Activated T-helper 17 cell treated with anti-CD3 and anti-CD28 coated beads, Interleukin-2, amount 50 U/mL, for 72 hours (primary cell): ENCODE measurements around the gene ZNF486. TPM values are rescaled to one million over a fixed set of nuclear protein-coding genes. Genes with fewer than 3 reads are reported as not detected.
A peak's percentile ranks its signal among the peaks of the same experiment; 100 is the strongest.
"Not testable (repeated sequence)": the region's sequence is repeated elsewhere in the genome, so short reads cannot be mapped to it uniquely, and the experiment has no call there.

Source experiments
- ATAC-seq: fragments of 150-1000 bp; cut with Tn5 transposase; replicated peaks from 2 replicates; pipeline ENCODE4 v1.10.0; 2021; ENCODE audit warnings: mild to moderate bottlenecking, moderate library complexity
- H3K27ac Mint-ChIP-seq: one replicate; pipeline ENCODE4 v1.8.0; 2022; ENCODE audit warnings: mixed read lengths
- H3K27me3 Mint-ChIP-seq: one replicate; pipeline ENCODE4 v1.8.0; 2022; ENCODE audit warnings: mixed read lengths
- H3K36me3 Mint-ChIP-seq: one replicate; pipeline ENCODE4 v1.8.0; 2022; ENCODE audit warnings: low read depth, mild to moderate bottlenecking, mixed read lengths
- H3K4me1 Mint-ChIP-seq: one replicate; pipeline ENCODE4 v1.8.0; 2022; ENCODE audit warnings: mixed read lengths
- H3K4me3 Mint-ChIP-seq: one replicate; pipeline ENCODE4 v1.8.0; 2022; ENCODE audit warnings: mild to moderate bottlenecking, mixed read lengths
- H3K9me3 Mint-ChIP-seq: one replicate; pipeline ENCODE4 v1.8.0; 2022; ENCODE audit warnings: mixed read lengths
- total RNA-seq, 2 donors: library from RNA; stranded (reverse); gene quantifications; one replicate each; pipeline ENCODE4 v1.2.3, GENCODE V29; 2022

ZNF486 gene
- total RNA-seq, 2 donors from 2014 or later = 8.4 to 12.8 TPM

- H3K27ac Mint-ChIP-seq, H3K4me3 Mint-ChIP-seq, H3K27me3 Mint-ChIP-seq, ATAC-seq, H3K4me1 Mint-ChIP-seq, H3K9me3 Mint-ChIP-seq: not testable (repeated sequence)
- peaks cover 64% of the 10 kb centered on the region for H3K36me3 Mint-ChIP-seq
These were observed 8.8 kb downstream of the ZNF486 start for GRCh38 chr19:20175848-20176247.

- H3K4me1 Mint-ChIP-seq, H3K27ac Mint-ChIP-seq, H3K27me3 Mint-ChIP-seq, H3K4me3 Mint-ChIP-seq, H3K9me3 Mint-ChIP-seq, ATAC-seq: not testable (repeated sequence)
- H3K36me3 Mint-ChIP-seq = peaks cover 37% of the 10 kb centered on the region
These were observed 12.9 kb downstream of the ZNF486 start for GRCh38 chr19:20179956-20180355.

GRCh38 chr19:20182222-20182785 lies 15.3 kb downstream of the ZNF486 start:
- no peak overlapping the region for H3K4me3 Mint-ChIP-seq
- peaks cover 42% of the 10 kb centered on the region for H3K36me3 Mint-ChIP-seq
- no peaks in the 10 kb centered on the region for H3K4me1 Mint-ChIP-seq
- H3K9me3 Mint-ChIP-seq = no peaks in the 10 kb centered on the region
- H3K27ac Mint-ChIP-seq = no peak overlapping the region
- ATAC-seq = no peak
- no peaks in the 10 kb centered on the region for H3K27me3 Mint-ChIP-seq

GRCh38 chr19:20186174-20186573 lies 19.2 kb downstream of the ZNF486 start:
- no peak for ATAC-seq
- peaks cover 3% of the 10 kb centered on the region for H3K9me3 Mint-ChIP-seq
- no peaks in the 10 kb centered on the region for H3K27me3 Mint-ChIP-seq
- H3K4me1 Mint-ChIP-seq = no peaks in the 10 kb centered on the region
- H3K4me3 Mint-ChIP-seq = no peak overlapping the region
- peaks cover 65% of the 10 kb centered on the region for H3K36me3 Mint-ChIP-seq
- no peak overlapping the region for H3K27ac Mint-ChIP-seq

- H3K9me3 Mint-ChIP-seq = peaks cover 14% of the 10 kb centered on the region
- H3K4me1 Mint-ChIP-seq = no peaks in the 10 kb centered on the region
- H3K36me3 Mint-ChIP-seq = peaks cover 59% of the 10 kb centered on the region
- ATAC-seq = no peak
- no peaks in the 10 kb centered on the region for H3K27me3 Mint-ChIP-seq
- H3K27ac Mint-ChIP-seq = no peak overlapping the region
- no peak overlapping the region for H3K4me3 Mint-ChIP-seq
These were observed 30.7 kb downstream of the ZNF486 start for GRCh38 chr19:20197747-20198146.

GRCh38 chr19:20209051-20209450 lies 42.0 kb downstream of the ZNF486 start:
- H3K4me3 Mint-ChIP-seq = no peak overlapping the region
- H3K9me3 Mint-ChIP-seq = peaks cover 3% of the 10 kb centered on the region
- H3K27me3 Mint-ChIP-seq = no peaks in the 10 kb centered on the region
- H3K36me3 Mint-ChIP-seq = no peaks in the 10 kb centered on the region
- no peak for ATAC-seq
- no peaks in the 10 kb centered on the region for H3K4me1 Mint-ChIP-seq
- no peak overlapping the region for H3K27ac Mint-ChIP-seq

GRCh38 chr19:20214366-20214765 lies 47.4 kb downstream of the ZNF486 start:
- not testable (repeated sequence) for H3K27ac Mint-ChIP-seq, ATAC-seq, H3K27me3 Mint-ChIP-seq, H3K4me1 Mint-ChIP-seq, H3K36me3 Mint-ChIP-seq, H3K4me3 Mint-ChIP-seq, H3K9me3 Mint-ChIP-seq

- H3K4me3 Mint-ChIP-seq, ATAC-seq, H3K27me3 Mint-ChIP-seq, H3K36me3 Mint-ChIP-seq, H3K9me3 Mint-ChIP-seq, H3K4me1 Mint-ChIP-seq, H3K27ac Mint-ChIP-seq: not testable (repeated sequence)
These were observed 54.6 kb downstream of the ZNF486 start for GRCh38 chr19:20221605-20222004.

GRCh38 chr19:20233105-20233504 lies 66.1 kb downstream of the ZNF486 start:
- Mint-ChIP-seq H3K27ac (no peak overlapping the region), H3K4me1 (peaks cover 5% of the 10 kb centered on the region), H3K36me3 (peaks cover 29% of the 10 kb centered on the region), H3K27me3 (no peaks in the 10 kb centered on the region), H3K9me3 (peaks cover 5% of the 10 kb centered on the region), H3K4me3 (no peak overlapping the region)
- no peak for ATAC-seq

GRCh38 chr19:20235156-20235555 lies 68.1 kb downstream of the ZNF486 start:
- peaks cover 19% of the 10 kb centered on the region for H3K36me3 Mint-ChIP-seq
- H3K27ac Mint-ChIP-seq = no peak overlapping the region
- H3K27me3 Mint-ChIP-seq = no peaks in the 10 kb centered on the region
- no peak overlapping the region for H3K4me3 Mint-ChIP-seq
- H3K4me1 Mint-ChIP-seq = peaks cover 5% of the 10 kb centered on the region
- ATAC-seq = no peak
- H3K9me3 Mint-ChIP-seq = no peaks in the 10 kb centered on the region

- Mint-ChIP-seq H3K9me3 (no peaks in the 10 kb centered on the region), H3K27me3 (no peaks in the 10 kb centered on the region), H3K4me1 (peaks cover 5% of the 10 kb centered on the region), H3K27ac (peak overlapping the region; percentile 90), H3K4me3 (peak overlapping the region; percentile 97), H3K36me3 (peaks cover 17% of the 10 kb centered on the region)
- peak; percentile 99 for ATAC-seq
These were observed 71.0 kb downstream of the ZNF486 start for GRCh38 chr19:20237773-20238623.

- H3K36me3 Mint-ChIP-seq = no peaks in the 10 kb centered on the region
- H3K27me3 Mint-ChIP-seq = no peaks in the 10 kb centered on the region
- no peak for ATAC-seq
- peak overlapping the region; percentile 86 for H3K27ac Mint-ChIP-seq
- H3K4me3 Mint-ChIP-seq = peak overlapping the region; percentile 68
- peaks cover 4% of the 10 kb centered on the region for H3K9me3 Mint-ChIP-seq
- peaks cover 11% of the 10 kb centered on the region for H3K4me1 Mint-ChIP-seq
These were observed 76.6 kb downstream of the ZNF486 start for GRCh38 chr19:20243629-20244028.

- Mint-ChIP-seq H3K9me3 (peaks cover 4% of the 10 kb centered on the region), H3K27me3 (no peaks in the 10 kb centered on the region), H3K36me3 (no peaks in the 10 kb centered on the region), H3K4me1 (peaks cover 11% of the 10 kb centered on the region), H3K4me3 (peak overlapping the region; percentile 68), H3K27ac (peak overlapping the region; percentile 86)
- ATAC-seq = peak; percentile 84
These were observed 77.3 kb downstream of the ZNF486 start for GRCh38 chr19:20244356-20244755.

- Mint-ChIP-seq H3K9me3 (peaks cover 4% of the 10 kb centered on the region), H3K4me1 (peaks cover 11% of the 10 kb centered on the region), H3K27me3 (no peaks in the 10 kb centered on the region), H3K36me3 (no peaks in the 10 kb centered on the region), H3K27ac (peak overlapping the region; percentile 86), H3K4me3 (peak overlapping the region; percentile 68)
- no peak for ATAC-seq
These were observed 78.3 kb downstream of the ZNF486 start for GRCh38 chr19:20245309-20245708.

- Mint-ChIP-seq H3K4me1 (peaks cover 11% of the 10 kb centered on the region), H3K27ac (no peak overlapping the region), H3K9me3 (peaks cover 4% of the 10 kb centered on the region), H3K4me3 (no peak overlapping the region), H3K27me3 (no peaks in the 10 kb centered on the region), H3K36me3 (no peaks in the 10 kb centered on the region)
- ATAC-seq = no peak
These were observed 80.1 kb downstream of the ZNF486 start for GRCh38 chr19:20247016-20247683.
